ENCODE measurements around the gene TSPAN14. TPM values are rescaled to one million over a fixed set of nuclear protein-coding genes. Genes with fewer than 3 reads are reported as not detected.
A peak's percentile ranks its signal among the peaks of the same experiment; 100 is the strongest.

The TSPAN14 gene
- total RNA-seq, 2 experiments from 2014 or later, result 43.9 to 45.5 TPM

DNA sequence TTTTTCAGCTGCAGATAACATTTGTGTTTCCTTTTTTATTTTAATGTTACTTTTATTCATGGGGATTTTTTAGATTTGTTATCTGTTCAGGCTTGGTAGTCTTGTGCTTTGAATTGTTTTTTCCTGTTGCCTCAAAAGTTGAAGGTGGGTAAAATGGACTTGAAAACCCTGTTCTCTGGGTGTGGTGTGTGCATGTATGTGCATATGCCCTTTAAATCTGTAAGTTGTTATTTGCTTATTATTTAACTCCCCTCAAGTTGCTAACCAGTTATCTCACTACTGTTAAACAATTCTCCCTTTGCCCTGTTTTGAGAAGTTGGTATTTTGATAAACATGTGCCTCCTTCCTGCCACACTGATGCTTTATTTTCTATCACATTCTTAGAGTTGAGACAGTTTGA lies 30.6 kb downstream of the TSPAN14 start:
- Mint-ChIP-seq H3K9me3 (no peaks in the 10 kb centered on the region), H3K4me1 (ENCODE audit: low read depth) (peaks cover 86% of the 10 kb centered on the region), H3K27ac (peak overlapping the region; percentile 91), H3K4me3 (peak overlapping the region; percentile 54), H3K36me3 (ENCODE audit: low read depth) (peaks cover 39% of the 10 kb centered on the region), H3K27me3 (no peaks in the 10 kb centered on the region)
- intact Hi-C loops (cut with micrococcal nuclease), result no loop called here
- TF ChIP-seq, protein P1, sequence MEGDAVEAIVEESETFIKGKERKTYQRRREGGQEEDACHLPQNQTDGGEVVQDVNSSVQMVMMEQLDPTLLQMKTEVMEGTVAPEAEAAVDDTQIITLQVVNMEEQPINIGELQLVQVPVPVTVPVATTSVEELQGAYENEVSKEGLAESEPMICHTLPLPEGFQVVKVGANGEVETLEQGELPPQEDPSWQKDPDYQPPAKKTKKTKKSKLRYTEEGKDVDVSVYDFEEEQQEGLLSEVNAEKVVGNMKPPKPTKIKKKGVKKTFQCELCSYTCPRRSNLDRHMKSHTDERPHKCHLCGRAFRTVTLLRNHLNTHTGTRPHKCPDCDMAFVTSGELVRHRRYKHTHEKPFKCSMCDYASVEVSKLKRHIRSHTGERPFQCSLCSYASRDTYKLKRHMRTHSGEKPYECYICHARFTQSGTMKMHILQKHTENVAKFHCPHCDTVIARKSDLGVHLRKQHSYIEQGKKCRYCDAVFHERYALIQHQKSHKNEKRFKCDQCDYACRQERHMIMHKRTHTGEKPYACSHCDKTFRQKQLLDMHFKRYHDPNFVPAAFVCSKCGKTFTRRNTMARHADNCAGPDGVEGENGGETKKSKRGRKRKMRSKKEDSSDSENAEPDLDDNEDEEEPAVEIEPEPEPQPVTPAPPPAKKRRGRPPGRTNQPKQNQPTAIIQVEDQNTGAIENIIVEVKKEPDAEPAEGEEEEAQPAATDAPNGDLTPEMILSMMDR (IDR thresholded peaks at IDR 0.05), result no peak
- no peak for ATAC-seq
- ChIA-PET POLR2A (interaction anchor here (0.7 to 11.5 kb wide), 5 partner anchors 14 to 29 kb away, joined by 4 to 223 read pairs (median 14); no protein-coding TSS in a partner anchor), CTCF (interaction anchor here (0.9 to 11.4 kb wide), 6 partner anchors 10 to 107 kb away, joined by 3 to 154 read pairs (median 6); no protein-coding TSS in a partner anchor)
- DNase-seq, result no peak

DNA sequence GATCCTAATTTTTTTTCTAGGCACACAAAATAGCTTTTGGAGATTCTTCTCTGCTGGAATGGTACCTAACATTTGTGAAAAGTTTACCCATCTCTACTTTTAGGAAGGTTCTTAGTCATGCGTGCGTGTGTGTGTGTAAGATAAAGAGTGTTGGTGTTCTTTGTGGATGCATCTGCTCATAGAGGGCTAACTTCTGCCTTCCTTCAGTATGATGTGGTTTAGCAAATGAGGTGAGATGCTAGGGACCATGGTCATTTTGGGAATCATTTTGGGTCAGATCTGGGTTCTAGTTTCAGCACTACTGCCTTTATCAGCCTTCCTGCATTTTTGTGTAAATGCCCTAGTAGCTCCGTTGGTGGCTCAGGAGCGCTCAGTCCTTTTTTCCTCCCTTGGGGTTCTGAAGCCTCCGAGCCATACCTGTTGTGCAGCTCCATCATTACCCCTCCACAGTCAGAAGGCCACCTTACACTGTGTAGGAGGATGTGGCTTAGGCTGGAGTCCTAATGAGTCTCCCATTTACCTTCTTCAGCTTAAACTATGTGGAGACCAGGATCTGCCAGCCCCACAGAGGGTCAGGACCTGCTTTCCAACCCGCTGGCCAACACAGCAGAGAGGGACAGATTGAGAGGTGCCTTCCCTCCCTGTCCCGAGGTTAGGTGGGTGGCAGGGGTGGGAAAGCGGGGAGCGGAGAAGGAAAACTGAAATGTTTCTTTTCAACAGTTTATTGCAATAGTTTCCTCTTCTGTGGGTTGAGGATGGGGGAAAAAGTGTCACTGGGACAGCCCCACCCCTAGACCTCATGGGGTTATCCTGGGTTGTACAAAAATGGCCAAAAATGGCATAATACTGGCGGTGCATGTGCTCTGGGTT lies 31.2 kb downstream of the TSPAN14 start:
- ChIA-PET CTCF (interaction anchor here (0.9 to 11.4 kb wide), 6 partner anchors 10 to 108 kb away, joined by 3 to 154 read pairs (median 16); no protein-coding TSS in a partner anchor), POLR2A (interaction anchor here (0.7 to 11.5 kb wide), 4 partner anchors 15 to 29 kb away, joined by 4 to 223 read pairs (median 64); no protein-coding TSS in a partner anchor)
- peaks cover 41% of the 10 kb centered on the region for H3K36me3 Mint-ChIP-seq (ENCODE audit: low read depth)
- ATAC-seq, result peak; percentile 37
- peak overlapping the region; percentile 91 for H3K27ac Mint-ChIP-seq
- DNase-seq, result peak; percentile 37
- no peaks in the 10 kb centered on the region for H3K9me3 Mint-ChIP-seq
- peak overlapping the region; percentile 54 for H3K4me3 Mint-ChIP-seq
- H3K27me3 Mint-ChIP-seq, result no peaks in the 10 kb centered on the region
- intact Hi-C loops (cut with micrococcal nuclease), result no loop called here
- H3K4me1 Mint-ChIP-seq (ENCODE audit: low read depth), result peaks cover 89% of the 10 kb centered on the region
- TF ChIP-seq, protein P1 (IDR thresholded peaks at IDR 0.05), result no peak

DNA sequence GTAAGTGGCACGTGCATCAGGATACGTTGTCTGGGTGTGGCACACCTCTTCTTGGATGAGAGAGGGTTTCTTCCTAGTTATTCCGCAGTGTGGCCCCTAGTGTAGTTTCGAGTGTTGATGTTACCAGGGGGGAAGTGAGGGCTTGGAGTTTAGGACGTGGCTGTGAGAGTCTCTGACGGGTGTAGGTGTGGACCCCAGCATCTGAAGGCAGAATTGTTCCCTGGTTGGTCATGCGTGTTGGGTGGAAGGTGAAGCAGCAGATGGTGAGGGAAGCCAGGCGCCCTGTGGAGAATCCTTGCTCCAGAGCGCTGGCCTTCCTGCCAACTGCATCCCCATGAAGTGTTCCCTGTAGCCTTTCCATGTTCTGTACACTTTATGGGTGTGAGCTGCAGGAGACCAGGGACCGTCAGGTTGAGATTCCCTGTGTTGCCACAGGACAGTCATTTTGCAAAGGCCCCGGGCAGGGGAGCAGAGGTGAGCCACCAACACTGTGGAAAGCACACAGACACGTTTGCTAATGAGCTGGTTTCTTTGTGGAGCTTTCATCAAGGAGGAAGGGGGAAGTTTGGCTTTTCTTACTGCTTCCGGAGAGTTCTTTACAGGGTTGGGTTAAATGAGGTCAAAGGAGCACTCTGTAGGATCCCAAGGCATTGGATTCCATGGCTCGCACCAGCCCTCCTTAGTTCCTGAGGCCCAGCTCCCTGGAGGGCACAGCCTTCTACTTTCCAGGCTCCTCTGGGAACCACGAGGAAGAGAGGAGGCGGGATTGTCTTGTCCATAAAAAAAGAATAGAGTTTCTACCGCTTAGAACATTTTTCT lies 32.0 kb downstream of the TSPAN14 start:
- peak overlapping the region; percentile 54 for H3K4me3 Mint-ChIP-seq
- peaks cover 43% of the 10 kb centered on the region for H3K36me3 Mint-ChIP-seq (ENCODE audit: low read depth)
- no peaks in the 10 kb centered on the region for H3K9me3 Mint-ChIP-seq
- peaks cover 90% of the 10 kb centered on the region for H3K4me1 Mint-ChIP-seq (ENCODE audit: low read depth)
- intact Hi-C loops (cut with micrococcal nuclease), result no loop called here
- H3K27ac Mint-ChIP-seq, result peak overlapping the region; percentile 91
- CTCF ChIA-PET, result interaction anchor here (1.0 to 11.4 kb wide), 8 partner anchors 9 to 108 kb away, joined by 3 to 154 read pairs (median 8); no protein-coding TSS in a partner anchor
- peak; percentile 47 for DNase-seq
- TF ChIP-seq, protein P1 (IDR thresholded peaks at IDR 0.05), result no peak
- H3K27me3 Mint-ChIP-seq, result no peaks in the 10 kb centered on the region
- ATAC-seq, result peak; percentile 14
- POLR2A ChIA-PET, result interaction anchor here (1.6 to 11.5 kb wide), 4 partner anchors 15 to 41 kb away, joined by 4 to 223 read pairs (median 60); no protein-coding TSS in a partner anchor

DNA sequence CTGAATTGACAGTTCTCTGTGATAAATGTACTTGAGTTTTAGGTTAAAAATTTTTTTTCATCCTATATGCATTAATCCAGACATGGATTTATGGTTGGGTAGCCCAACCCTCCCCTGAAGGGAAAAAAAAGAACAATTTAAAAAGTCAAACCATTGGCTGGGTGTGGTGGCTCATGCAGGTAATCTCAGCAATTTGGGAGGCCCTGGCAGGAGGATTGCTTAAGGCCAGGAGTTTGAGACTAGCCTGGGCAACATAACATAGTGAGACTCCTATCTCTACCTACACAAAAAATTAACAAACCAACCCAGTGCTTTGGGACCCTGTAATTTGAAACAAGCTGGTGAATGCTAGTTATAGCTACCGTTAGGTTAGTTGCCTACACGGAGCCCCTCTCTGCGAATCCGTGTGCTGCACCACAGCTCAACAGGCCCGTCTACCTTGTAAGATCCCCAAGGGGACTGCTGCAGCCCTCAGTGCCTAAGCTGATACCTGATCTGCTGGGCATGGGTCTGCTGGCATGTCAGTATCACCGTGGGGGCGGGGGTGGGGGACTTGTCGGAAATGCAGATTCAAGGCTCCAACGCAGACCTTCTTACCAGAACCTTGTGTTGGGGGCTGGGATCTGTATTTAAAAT lies 32.8 kb downstream of the TSPAN14 start:
- ATAC-seq (no peak), DNase-seq (peak; percentile 27)
- intact Hi-C loops (cut with micrococcal nuclease), result no loop called here
- POLR2A ChIA-PET, result interaction anchor here (1.6 to 11.5 kb wide), 4 partner anchors 14 to 42 kb away, joined by 4 to 223 read pairs (median 60); no protein-coding TSS in a partner anchor
- Mint-ChIP-seq H3K4me1 (ENCODE audit: low read depth) (peaks cover 90% of the 10 kb centered on the region), H3K9me3 (no peaks in the 10 kb centered on the region), H3K27me3 (no peaks in the 10 kb centered on the region), H3K4me3 (peak overlapping the region; percentile 54), H3K27ac (peak overlapping the region; percentile 91), H3K36me3 (ENCODE audit: low read depth) (peaks cover 45% of the 10 kb centered on the region)
- TF ChIP-seq, protein P1 (IDR thresholded peaks at IDR 0.05), result no peak
- CTCF ChIA-PET, result interaction anchor here (1.0 to 11.4 kb wide), 8 partner anchors 9 to 109 kb away, joined by 3 to 154 read pairs (median 8); no protein-coding TSS in a partner anchor
